ENCODE data around the gene EMD. TPM values are rescaled to one million over a fixed set of nuclear protein-coding genes. Genes with fewer than 3 reads are reported as not detected.
A peak's percentile ranks its signal among the peaks of the same experiment; 100 is the strongest.

EMD gene
- total RNA-seq, 1 experiment from 2014 or later = 115 TPM

- H2BK5ac ChIP-seq (ENCODE audit: insufficient read length, low read length) = no peak within 1 kb of the TSS
- DNase-seq = peak; percentile 92
- no peak within 1 kb of the TSS for H3K27ac ChIP-seq (ENCODE audit: insufficient read length, low read depth, low read length)
- no peaks in the 10 kb centered on the region for H4K20me1 ChIP-seq (ENCODE audit: control insufficient read depth, insufficient read depth, insufficient read length)
- H3K79me2 ChIP-seq (ENCODE audit: insufficient read depth, low read length) = no peaks in the 10 kb centered on the region
- H2AK5ac ChIP-seq (ENCODE audit: insufficient read length, low read length) = no peak within 1 kb of the TSS
- H3K79me1 ChIP-seq (ENCODE audit: insufficient read depth, low read depth, low read length, poor library complexity, severe bottlenecking) = no peaks in the 10 kb centered on the region
- no peak within 1 kb of the TSS for H2BK12ac ChIP-seq (ENCODE audit: insufficient read length, low read depth, low read length)
- Mint-ChIP-seq H3K36me3 (ENCODE audit: insufficient read depth in 1 of 3, low read depth in 3 of 3) (peaks cover 10 to 32% (median 29%) of the 10 kb centered on the region in 3 experiments), H3K27ac (no peak within 1 kb of the TSS; a peak in 1 of 7 replicates), H3K27me3 (ENCODE audit: low read depth) (no peaks in the 10 kb centered on the region), H3K4me1 (peaks cover 7 to 20% of the 10 kb centered on the region in 2 experiments), H3K9me3 (peaks cover 67 to 78% of the 10 kb centered on the region in 2 experiments), H3K4me3 (peak within 1 kb of the TSS; percentile 72 to 81)
- H3K9ac ChIP-seq (ENCODE audit: extremely low read depth, insufficient read length, low read length) = no peak within 1 kb of the TSS
- no peak within 1 kb of the TSS; the same call in 1 of the 2 replicates for H3K14ac ChIP-seq (ENCODE audit: insufficient read depth, low read length)
- H3K4me2 ChIP-seq (ENCODE audit: insufficient read depth, insufficient read length, low read length) = peak within 1 kb of the TSS; percentile 61
- H4K91ac ChIP-seq (ENCODE audit: insufficient read length, low read depth, low read length) = no peak within 1 kb of the TSS
- no peak within 1 kb of the TSS for H3K56ac ChIP-seq (ENCODE audit: insufficient read length, low read depth, low read length)
- WGBS (ENCODE audit: extremely low coverage, insufficient read length, low lambda C conversion rate) = no CpG with 5 or more reads among the region's 87 CpGs
- peaks cover 32% of the 10 kb centered on the region for H3K9me3 ChIP-seq (ENCODE audit: control insufficient read depth, low read depth, low read length)
- no peak within 1 kb of the TSS for H3T11ph ChIP-seq (ENCODE audit: low read length)
- no peak within 1 kb of the TSS for H2AFZ ChIP-seq (ENCODE audit: low read length)
- H3K4ac ChIP-seq (ENCODE audit: low read depth, low read length) = no peak within 1 kb of the TSS
- H3K27me3 ChIP-seq (ENCODE audit: insufficient read depth, low read length) = no peaks in the 10 kb centered on the region
- no peak within 1 kb of the TSS for H2BK15ac ChIP-seq (ENCODE audit: low read depth, low read length)
- no peak within 1 kb of the TSS for H3K23ac ChIP-seq (ENCODE audit: insufficient read length, low read depth, low read length)
- H2BK20ac ChIP-seq (ENCODE audit: low read depth, low read length, poor library complexity, severe bottlenecking) = no peak within 1 kb of the TSS
- H2BK120ac ChIP-seq (ENCODE audit: low read depth, low read length, poor library complexity, severe bottlenecking) = no peak within 1 kb of the TSS
- no peak for TF ChIP-seq CTCF (conservative IDR thresholded peaks at IDR 0.05)
- no peak within 1 kb of the TSS for H4K8ac ChIP-seq (replicated peaks; ENCODE audit: insufficient read length, low read depth, low read length)
- H3K23me2 ChIP-seq (ENCODE audit: insufficient read length, low read depth, low read length, poor library complexity, severe bottlenecking) = no peaks in the 10 kb centered on the region
- H3K18ac ChIP-seq (ENCODE audit: insufficient read length, low read depth, low read length) = no peak within 1 kb of the TSS
- H4K5ac ChIP-seq (ENCODE audit: insufficient read length, low read depth, low read length) = no peak within 1 kb of the TSS
- no peaks in the 10 kb centered on the region for H3K4me1 ChIP-seq (ENCODE audit: insufficient read depth, low read length)
These were observed 49.4 kb downstream of the EMD start, which contains the start of gene ATP6AP1 for GRCh38 chrX:154428176-154429171. Gene ATP6AP1, plus strand, starts transcription at chrX:154428677. Its CDS starts 16 bp downstream, at chrX:154428693.
